GM12878 (cell line): ENCODE data around the gene TGFB1. TPM values are rescaled to one million over a fixed set of nuclear protein-coding genes. Genes with fewer than 3 reads are reported as not detected.

ENCODE experiments used
- BACH1 ChIP-seq: fragments of 450-650 bp; IDR thresholded peaks from 2 replicates; pipeline ENCODE4 v1.6.1; 2017; ENCODE audit warnings: mild to moderate bottlenecking, borderline replicate concordance
- CBFB ChIP-seq: IDR thresholded peaks from 2 replicates; pipeline ENCODE4 v1.6.1; 2016; ENCODE audit warnings: antibody characterized with exemption, low read depth
- EED ChIP-seq: sonication (generic); IDR thresholded peaks from 2 replicates; pipeline ENCODE4 v1.6.1; 2016; ENCODE audit warnings: antibody characterized with exemption, low read depth
- EP300 ChIP-seq, 2 experiments: fragments of 150-350 bp in 1 of 2; IDR thresholded peaks; 2 replicates each; pipeline ENCODE4 v1.6.1; 2011 to 2012; ENCODE audit warnings: low read depth in 2 of 2, low read length in 2 of 2, borderline replicate concordance in 1 of 2, improper control_type of control experiment in 1 of 2, inconsistent platforms in 1 of 2; ENCODE audit not compliant: control insufficient read depth in 1 of 2
- GATAD2B ChIP-seq: fragments of 450-650 bp; conservative IDR thresholded peaks from 2 replicates; pipeline ENCODE4 v1.6.1; 2017; ENCODE audit warnings: low read depth, mild to moderate bottlenecking, moderate library complexity
- IKZF2 ChIP-seq, 2 experiments: fragments of 450-650 bp; IDR thresholded peaks; 2 replicates each; pipeline ENCODE4 v1.6.1; 2017; ENCODE audit warnings: mild to moderate bottlenecking in 2 of 2, moderate library complexity in 2 of 2
- NR2F1 ChIP-seq: fragments of 450-650 bp; conservative IDR thresholded peaks from 2 replicates; pipeline ENCODE4 v1.6.1; 2017; ENCODE audit warnings: mild to moderate bottlenecking
- POLR2A ChIP-seq: IDR thresholded peaks from 2 replicates; pipeline ENCODE4 v1.6.1; 2011; ENCODE audit warnings: low read depth, mild to moderate bottlenecking, low read length
- POLR2AphosphoS5 ChIP-seq: IDR thresholded peaks from 2 replicates; pipeline ENCODE4 v1.6.1; 2011; ENCODE audit warnings: mild to moderate bottlenecking, low read length, inconsistent platforms
- POU2F2 ChIP-seq: IDR thresholded peaks from 3 replicates; pipeline ENCODE4 v1.6.1; 2011; ENCODE audit warnings: low read depth, mild to moderate bottlenecking, low read length, borderline replicate concordance
- RBBP5 ChIP-seq: fragments of 200-600 bp; sonication (generic); conservative IDR thresholded peaks from 2 replicates; pipeline ENCODE4 v1.6.1; 2016
- SREBF2 ChIP-seq: IDR thresholded peaks from 2 replicates; pipeline ENCODE4 v1.6.1; 2012; ENCODE audit warnings: mild to moderate bottlenecking, low read length
- SRF ChIP-seq, 2 experiments: IDR thresholded peaks; 2 replicates each; pipeline ENCODE4 v1.6.1; 2011; ENCODE audit warnings: low read depth in 2 of 2, low read length in 2 of 2, mild to moderate bottlenecking in 1 of 2, moderate library complexity in 1 of 2
- TCF3 ChIP-seq: IDR thresholded peaks from 2 replicates; pipeline ENCODE4 v1.6.1; 2012; ENCODE audit warnings: low read depth, mild to moderate bottlenecking, low read length, borderline replicate concordance; ENCODE audit not compliant: insufficient read depth
- ZBED1 ChIP-seq: IDR thresholded peaks from 2 replicates; pipeline ENCODE4 v1.6.1; 2016; ENCODE audit warnings: borderline replicate concordance
- polyA plus RNA-seq, 11 experiments: library from polyadenylated mRNA; depleted of rRNA in 4 of 11; unstranded in 6 of 11; stranded (reverse) in 5 of 11; fragments of >200 nt; fragmentation: Nextera tagmentation in 4 of 11; fragmentation: Illumina TruSeq in 1 of 11; extraction: Ambion mirVana in 4 of 11; extraction: Trizol in 1 of 11; gene quantifications; 1 replicate in 1 of 11; 2 replicates in 10 of 11; pipeline versions ENCODE4 v1.2.1 to v1.2.3, GENCODE V29; 2011 to 2016; ENCODE audit warnings: inconsistent platforms in 2 of 11, missing spikeins in 2 of 11, low read depth in 1 of 11
- total RNA-seq, 4 experiments: library from RNA; depleted of rRNA in 3 of 4; stranded (reverse); fragments of >200 nt in 3 of 4; fragmentation: Illumina TruSeq in 1 of 4; extraction: Trizol in 1 of 4; gene quantifications; 2 replicates each; pipeline versions ENCODE4 v1.2.1 to v1.2.3, GENCODE V29; 2013 to 2021
- TF ChIP-seq, protein P1 (sequence below), 3 experiments: IDR thresholded peaks in 2 of 3; conservative IDR thresholded peaks in 1 of 3; 2 replicates each; pipeline ENCODE4 v1.5.1; 2011; ENCODE audit warnings: low read depth in 3 of 3, low read length in 3 of 3, mild to moderate bottlenecking in 3 of 3, control low read depth in 2 of 3, moderate library complexity in 2 of 3, inconsistent platforms in 1 of 3, mixed read lengths in 1 of 3; ENCODE audit not compliant: control insufficient read depth in 2 of 3, insufficient read depth in 1 of 3; ENCODE audit errors: extremely low read depth in 1 of 3
- TF ChIP-seq, protein P2 (sequence below): fragments of 450-650 bp; formaldehyde crosslinking; IDR thresholded peaks from 2 replicates; pipeline ENCODE4 v1.5.0; 2022; ENCODE audit warnings: mild to moderate bottlenecking, missing genetic modification characterization

The TGFB1 gene
- total and polyA plus RNA-seq, 10 of the 15 experiments (the other 5 are each of a cell fraction or from before 2014, with no cell fraction given), result 0.23 to 120 (median 10.9) TPM

DNA sequence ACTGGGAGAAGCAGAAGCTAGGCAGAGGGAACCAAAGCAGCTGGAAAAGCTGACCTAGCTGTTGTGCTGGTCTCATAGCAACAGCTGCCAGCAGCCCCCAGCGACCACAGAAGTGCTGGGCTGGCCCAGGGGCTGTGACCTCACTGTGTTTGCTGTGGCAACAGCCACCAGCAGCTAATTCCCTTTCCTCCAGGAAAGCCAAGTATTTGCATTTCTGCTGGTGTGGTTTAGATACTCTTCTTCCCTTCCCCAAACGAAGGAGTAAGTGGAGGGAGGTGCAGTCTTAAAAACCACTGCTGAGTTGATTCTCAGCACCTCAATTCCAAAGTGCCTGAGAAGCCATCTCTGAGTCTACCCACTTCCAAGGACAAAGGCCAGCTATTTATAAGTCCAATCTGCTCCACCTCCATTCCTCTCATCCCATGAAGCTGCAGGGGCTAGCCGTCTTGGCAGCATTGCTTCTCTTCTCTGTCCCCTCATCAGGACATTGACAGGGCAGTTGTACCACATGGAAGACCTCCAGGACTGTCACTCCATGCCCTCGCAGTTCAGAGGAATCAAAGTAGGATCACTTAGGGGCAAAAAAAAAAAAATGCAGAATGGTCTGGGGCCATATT is 55.3 kb downstream of the TGFB1 start (continued):
- TF ChIP-seq RBBP5, result no peak
- TF ChIP-seq GATAD2B, result no peak
- 0 out of 2 replicates have a peak, but pooled peaks have one; percentile 44 for TF ChIP-seq CBFB
- TF ChIP-seq POLR2AphosphoS5, result no peak
- TF ChIP-seq, protein P1, sequence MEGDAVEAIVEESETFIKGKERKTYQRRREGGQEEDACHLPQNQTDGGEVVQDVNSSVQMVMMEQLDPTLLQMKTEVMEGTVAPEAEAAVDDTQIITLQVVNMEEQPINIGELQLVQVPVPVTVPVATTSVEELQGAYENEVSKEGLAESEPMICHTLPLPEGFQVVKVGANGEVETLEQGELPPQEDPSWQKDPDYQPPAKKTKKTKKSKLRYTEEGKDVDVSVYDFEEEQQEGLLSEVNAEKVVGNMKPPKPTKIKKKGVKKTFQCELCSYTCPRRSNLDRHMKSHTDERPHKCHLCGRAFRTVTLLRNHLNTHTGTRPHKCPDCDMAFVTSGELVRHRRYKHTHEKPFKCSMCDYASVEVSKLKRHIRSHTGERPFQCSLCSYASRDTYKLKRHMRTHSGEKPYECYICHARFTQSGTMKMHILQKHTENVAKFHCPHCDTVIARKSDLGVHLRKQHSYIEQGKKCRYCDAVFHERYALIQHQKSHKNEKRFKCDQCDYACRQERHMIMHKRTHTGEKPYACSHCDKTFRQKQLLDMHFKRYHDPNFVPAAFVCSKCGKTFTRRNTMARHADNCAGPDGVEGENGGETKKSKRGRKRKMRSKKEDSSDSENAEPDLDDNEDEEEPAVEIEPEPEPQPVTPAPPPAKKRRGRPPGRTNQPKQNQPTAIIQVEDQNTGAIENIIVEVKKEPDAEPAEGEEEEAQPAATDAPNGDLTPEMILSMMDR (IDR thresholded peaks at IDR 0.05 in 2 of 3, conservative IDR thresholded peaks at IDR 0.05 in 1 of 3; ENCODE audit: control insufficient read depth in 2 of 3, extremely low read depth in 1 of 3, insufficient read depth in 1 of 3, low read depth in 3 of 3, low read length in 3 of 3), result no peak
- TF ChIP-seq ZBED1, result no peak
- TF ChIP-seq SRF (IDR thresholded peaks at IDR 0.05; ENCODE audit: low read depth in 2 of 2, low read length in 2 of 2), result no peak
- TF ChIP-seq TCF3, result no peak
- no peak for TF ChIP-seq NR2F1
- peak; percentile 55 for TF ChIP-seq EED
- TF ChIP-seq IKZF2 (IDR thresholded peaks at IDR 0.05), result peak; percentile 28 to 42; a peak in 3 of 4 replicates
- TF ChIP-seq POLR2A, result no peak; the same call in 1 of the 2 replicates
- TF ChIP-seq SREBF2, result no peak
- peak in 1 of 2 experiments; percentile 75; a peak in 2 of 4 replicates for TF ChIP-seq EP300 (IDR thresholded peaks at IDR 0.05; ENCODE audit: borderline replicate concordance in 1 of 2, control insufficient read depth in 1 of 2, low read depth in 2 of 2, low read length in 2 of 2)
- peak; percentile 72; the same call in 1 of the 3 replicates for TF ChIP-seq POU2F2
- TF ChIP-seq, protein P2, sequence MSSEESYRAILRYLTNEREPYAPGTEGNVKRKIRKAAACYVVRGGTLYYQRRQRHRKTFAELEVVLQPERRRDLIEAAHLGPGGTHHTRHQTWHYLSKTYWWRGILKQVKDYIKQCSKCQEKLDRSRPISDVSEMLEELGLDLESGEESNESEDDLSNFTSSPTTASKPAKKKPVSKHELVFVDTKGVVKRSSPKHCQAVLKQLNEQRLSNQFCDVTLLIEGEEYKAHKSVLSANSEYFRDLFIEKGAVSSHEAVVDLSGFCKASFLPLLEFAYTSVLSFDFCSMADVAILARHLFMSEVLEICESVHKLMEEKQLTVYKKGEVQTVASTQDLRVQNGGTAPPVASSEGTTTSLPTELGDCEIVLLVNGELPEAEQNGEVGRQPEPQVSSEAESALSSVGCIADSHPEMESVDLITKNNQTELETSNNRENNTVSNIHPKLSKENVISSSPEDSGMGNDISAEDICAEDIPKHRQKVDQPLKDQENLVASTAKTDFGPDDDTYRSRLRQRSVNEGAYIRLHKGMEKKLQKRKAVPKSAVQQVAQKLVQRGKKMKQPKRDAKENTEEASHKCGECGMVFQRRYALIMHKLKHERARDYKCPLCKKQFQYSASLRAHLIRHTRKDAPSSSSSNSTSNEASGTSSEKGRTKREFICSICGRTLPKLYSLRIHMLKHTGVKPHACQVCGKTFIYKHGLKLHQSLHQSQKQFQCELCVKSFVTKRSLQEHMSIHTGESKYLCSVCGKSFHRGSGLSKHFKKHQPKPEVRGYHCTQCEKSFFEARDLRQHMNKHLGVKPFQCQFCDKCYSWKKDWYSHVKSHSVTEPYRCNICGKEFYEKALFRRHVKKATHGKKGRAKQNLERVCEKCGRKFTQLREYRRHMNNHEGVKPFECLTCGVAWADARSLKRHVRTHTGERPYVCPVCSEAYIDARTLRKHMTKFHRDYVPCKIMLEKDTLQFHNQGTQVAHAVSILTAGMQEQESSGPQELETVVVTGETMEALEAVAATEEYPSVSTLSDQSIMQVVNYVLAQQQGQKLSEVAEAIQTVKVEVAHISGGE (CRISPR knock-in tag), result no peak
- TF ChIP-seq BACH1, result no peak
